ENCODE data around the gene ESRRG. TPM values are rescaled to one million over a fixed set of nuclear protein-coding genes. Genes with fewer than 3 reads are reported as not detected.

Gene ESRRG
- total and polyA plus RNA-seq, 4 donors, result 0.07 to 0.47 (median 0.20) TPM

- TF ChIP-seq REST (IDR thresholded peaks at IDR 0.05) (no peak), EGR1 (IDR thresholded peaks at IDR 0.05; ENCODE audit: low read depth in 2 of 2) (no peak), RAD21 (IDR thresholded peaks at IDR 0.05) (no peak), YY1 (IDR thresholded peaks at IDR 0.05) (no peak), RXRA (IDR thresholded peaks at IDR 0.05) (no peak)
These were observed 246.9 kb downstream of the ESRRG start (continued) for GRCh38 chr1:216476341-216476740.

DNA sequence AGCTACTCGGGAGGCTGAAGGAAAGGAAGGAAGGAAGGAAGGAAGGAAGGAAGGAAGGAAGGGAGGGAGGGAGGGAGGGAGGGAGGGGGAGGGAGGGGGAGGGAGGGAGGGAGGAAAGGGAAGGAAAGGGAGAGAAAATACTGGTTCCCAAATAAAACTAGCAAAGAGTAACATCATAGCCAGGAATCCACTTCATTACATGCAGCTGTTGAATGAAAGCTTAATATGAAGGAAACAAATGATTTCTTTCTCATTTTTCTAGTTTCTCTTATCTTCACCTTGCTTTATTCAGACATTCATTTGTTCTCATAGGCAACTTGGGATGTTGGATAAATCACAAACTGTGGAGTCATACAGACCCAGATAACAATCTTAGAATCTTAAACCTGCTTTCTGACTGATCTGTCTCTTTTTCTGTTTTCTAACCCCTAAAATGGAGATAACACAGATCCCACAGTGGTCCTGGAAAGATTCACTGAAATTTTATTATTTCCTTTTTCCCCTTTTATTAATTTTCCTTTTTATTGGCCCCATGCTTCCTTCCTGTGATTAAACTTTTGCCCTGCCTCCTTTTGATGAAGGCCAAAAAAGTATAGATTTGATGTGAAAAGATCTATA is 247.5 kb downstream of the ESRRG start:
- Histone ChIP-seq H3K36me3 (ENCODE audit: control insufficient read depth in 4 of 4, insufficient read depth in 3 of 4, low read depth in 1 of 4, low read length in 3 of 4) (no peaks in the 10 kb centered on the region), H3K4me3 (ENCODE audit: low read depth in 1 of 3, low read length in 3 of 3) (no peak overlapping the region), H3K9me3 (ENCODE audit: control insufficient read depth in 4 of 4, low read length in 3 of 4) (no peaks in the 10 kb centered on the region), H3K27ac (ENCODE audit: low read depth in 1 of 2, low read length in 2 of 2) (no peak overlapping the region), H3K9ac (ENCODE audit: low read depth in 1 of 2, low read length in 2 of 2) (no peak overlapping the region), H3K27me3 (ENCODE audit: control insufficient read depth in 4 of 4, insufficient read depth in 4 of 4, low read length in 3 of 4) (no peaks in the 10 kb centered on the region), H3K4me1 (ENCODE audit: control insufficient read depth in 4 of 4, insufficient read depth in 4 of 4, low read length in 3 of 4) (no peaks in the 10 kb centered on the region)
- DNase-seq (ENCODE audit: low spot score), result no peak
- TF ChIP-seq, protein P1, sequence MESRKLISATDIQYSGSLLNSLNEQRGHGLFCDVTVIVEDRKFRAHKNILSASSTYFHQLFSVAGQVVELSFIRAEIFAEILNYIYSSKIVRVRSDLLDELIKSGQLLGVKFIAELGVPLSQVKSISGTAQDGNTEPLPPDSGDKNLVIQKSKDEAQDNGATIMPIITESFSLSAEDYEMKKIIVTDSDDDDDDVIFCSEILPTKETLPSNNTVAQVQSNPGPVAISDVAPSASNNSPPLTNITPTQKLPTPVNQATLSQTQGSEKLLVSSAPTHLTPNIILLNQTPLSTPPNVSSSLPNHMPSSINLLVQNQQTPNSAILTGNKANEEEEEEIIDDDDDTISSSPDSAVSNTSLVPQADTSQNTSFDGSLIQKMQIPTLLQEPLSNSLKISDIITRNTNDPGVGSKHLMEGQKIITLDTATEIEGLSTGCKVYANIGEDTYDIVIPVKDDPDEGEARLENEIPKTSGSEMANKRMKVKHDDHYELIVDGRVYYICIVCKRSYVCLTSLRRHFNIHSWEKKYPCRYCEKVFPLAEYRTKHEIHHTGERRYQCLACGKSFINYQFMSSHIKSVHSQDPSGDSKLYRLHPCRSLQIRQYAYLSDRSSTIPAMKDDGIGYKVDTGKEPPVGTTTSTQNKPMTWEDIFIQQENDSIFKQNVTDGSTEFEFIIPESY (IDR thresholded peaks at IDR 0.05), result no peak
- TF ChIP-seq SP1 (IDR thresholded peaks at IDR 0.05) (no peak), FOXA2 (IDR thresholded peaks at IDR 0.05) (no peak), RXRA (IDR thresholded peaks at IDR 0.05) (no peak), JUND (IDR thresholded peaks at IDR 0.05) (no peak), FOXA1 (IDR thresholded peaks at IDR 0.05) (no peak), RAD21 (IDR thresholded peaks at IDR 0.05) (no peak), YY1 (IDR thresholded peaks at IDR 0.05) (no peak)
- TF ChIP-seq, protein P2, sequence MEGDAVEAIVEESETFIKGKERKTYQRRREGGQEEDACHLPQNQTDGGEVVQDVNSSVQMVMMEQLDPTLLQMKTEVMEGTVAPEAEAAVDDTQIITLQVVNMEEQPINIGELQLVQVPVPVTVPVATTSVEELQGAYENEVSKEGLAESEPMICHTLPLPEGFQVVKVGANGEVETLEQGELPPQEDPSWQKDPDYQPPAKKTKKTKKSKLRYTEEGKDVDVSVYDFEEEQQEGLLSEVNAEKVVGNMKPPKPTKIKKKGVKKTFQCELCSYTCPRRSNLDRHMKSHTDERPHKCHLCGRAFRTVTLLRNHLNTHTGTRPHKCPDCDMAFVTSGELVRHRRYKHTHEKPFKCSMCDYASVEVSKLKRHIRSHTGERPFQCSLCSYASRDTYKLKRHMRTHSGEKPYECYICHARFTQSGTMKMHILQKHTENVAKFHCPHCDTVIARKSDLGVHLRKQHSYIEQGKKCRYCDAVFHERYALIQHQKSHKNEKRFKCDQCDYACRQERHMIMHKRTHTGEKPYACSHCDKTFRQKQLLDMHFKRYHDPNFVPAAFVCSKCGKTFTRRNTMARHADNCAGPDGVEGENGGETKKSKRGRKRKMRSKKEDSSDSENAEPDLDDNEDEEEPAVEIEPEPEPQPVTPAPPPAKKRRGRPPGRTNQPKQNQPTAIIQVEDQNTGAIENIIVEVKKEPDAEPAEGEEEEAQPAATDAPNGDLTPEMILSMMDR (IDR thresholded peaks at IDR 0.05; ENCODE audit: low read depth, low read length, missing input control), result no peak
- WGBS, result 62% methylated on average over 1 of the region's 1 CpG

GRCh38 chr1:216466162-216466801 is 256.9 kb downstream of the ESRRG start:
- 87% methylated on average over 3 of the region's 3 CpGs for WGBS
- H3K4me1 ChIP-seq (ENCODE audit: control insufficient read depth in 4 of 4, insufficient read depth in 4 of 4, low read length in 3 of 4), result no peaks in the 10 kb centered on the region

More at GRCh38 chr1:216466162-216466801, 256.9 kb downstream of the ESRRG start:
- no peak for TF ChIP-seq HNF4A (conservative IDR thresholded peaks at IDR 0.05)
- no peak for TF ChIP-seq JUND (IDR thresholded peaks at IDR 0.05)
- TF ChIP-seq, protein P2 (IDR thresholded peaks at IDR 0.05; ENCODE audit: low read depth, low read length, missing input control), result no peak
- H3K9me3 ChIP-seq (ENCODE audit: control insufficient read depth in 4 of 4, low read length in 3 of 4), result no peaks in the 10 kb centered on the region
- H3K4me3 ChIP-seq (ENCODE audit: low read depth in 1 of 3, low read length in 3 of 3), result no peak overlapping the region
- no peak overlapping the region for H3K9ac ChIP-seq (ENCODE audit: low read depth in 1 of 2, low read length in 2 of 2)
- H3K27ac ChIP-seq (ENCODE audit: low read depth in 1 of 2, low read length in 2 of 2), result no peak overlapping the region
- no peak for DNase-seq (ENCODE audit: low spot score)
- no peaks in the 10 kb centered on the region for H3K36me3 ChIP-seq (ENCODE audit: control insufficient read depth in 4 of 4, insufficient read depth in 3 of 4, low read depth in 1 of 4, low read length in 3 of 4)
- no peaks in the 10 kb centered on the region for H3K27me3 ChIP-seq (ENCODE audit: control insufficient read depth in 4 of 4, insufficient read depth in 4 of 4, low read length in 3 of 4)
